Measurements from ENCODE around the gene AQP3.
"Not testable (repeated sequence)": the region's sequence is repeated elsewhere in the genome, so short reads cannot be mapped to it uniquely, and the experiment has no call there.

Gene AQP3

GRCh38 chr9:33407061-33407460 is 40.3 kb downstream of the AQP3 start:
- DNase-seq: no peak

GRCh38 chr9:33404788-33405362 is 42.5 kb downstream of the AQP3 start:
- no peak for DNase-seq

GRCh38 chr9:33403941-33404787 is 43.2 kb downstream of the AQP3 start:
- no peak for DNase-seq

GRCh38 chr9:33402371-33402770 is 45.0 kb downstream of the AQP3 start, which contains the start of gene AQP7:
AQP7 (minus strand) TSS chr9:33402568; CDS start chr9:33401262, 1,306 bp downstream.
- DNase-seq: not testable (repeated sequence)

GRCh38 chr9:33401809-33402208 is 45.6 kb downstream of the AQP3 start:
- DNase-seq: not testable (repeated sequence)

- not testable (repeated sequence) for DNase-seq
These were observed 48.3 kb downstream of the AQP3 start for GRCh38 chr9:33399047-33399446.

GRCh38 chr9:33397801-33398200 is 49.6 kb downstream of the AQP3 start:
- not testable (repeated sequence) for DNase-seq

- DNase-seq: not testable (repeated sequence)
These were observed 52.1 kb downstream of the AQP3 start for GRCh38 chr9:33395159-33395879.

- DNase-seq: not testable (repeated sequence)
These were observed 53.4 kb downstream of the AQP3 start for GRCh38 chr9:33393986-33394385.

GRCh38 chr9:33393581-33393980 is 53.8 kb downstream of the AQP3 start:
- no peak for DNase-seq

GRCh38 chr9:33392591-33393021 is 54.8 kb downstream of the AQP3 start:
- DNase-seq: not testable (repeated sequence)
